CD8-positive, alpha-beta memory T cell (primary cell): ENCODE results near the gene TADA2A. TPM values are rescaled to one million over a fixed set of nuclear protein-coding genes. Genes with fewer than 3 reads are reported as not detected.

Source experiments
- CTCF ChIA-PET: fragments of 350-600 bp; sonication (Branson Sonifier 250); formaldehyde crosslinking; loops from one replicate; lab custom pipeline; 2021; ENCODE audit warnings: antibody characterized with exemption; lab: Charles Lee
- POLR2A ChIA-PET: fragments of 350-600 bp; sonication (Branson Sonifier 250); formaldehyde crosslinking; loops from one replicate; lab custom pipeline; 2021; ENCODE audit warnings: antibody characterized with exemption; lab: Charles Lee
- DNase-seq, 5 donors: peaks; one replicate each; pipeline versions ENCODE4 v3.0.0 to v3.0.0-alpha.2; 2020 to 2022; ENCODE audit warnings: mixed read lengths in 1 of 5
- H3K27ac ChIP-seq: one replicate; pipeline ENCODE4 v1.7.0; 2013; ENCODE audit warnings: low read depth, mild to moderate bottlenecking, low read length, moderate library complexity
- H3K27me3 ChIP-seq: 2 replicates; pipeline ENCODE4 v1.7.0; 2013; ENCODE audit warnings: low read length, mild to moderate bottlenecking; ENCODE audit not compliant: insufficient read depth, poor library complexity, severe bottlenecking
- H3K36me3 ChIP-seq: 2 replicates; pipeline ENCODE4 v1.7.0; 2013; ENCODE audit warnings: mild to moderate bottlenecking, low read length, moderate library complexity; ENCODE audit not compliant: insufficient read depth
- H3K4me1 ChIP-seq: 2 replicates; pipeline ENCODE4 v1.7.0; 2013; ENCODE audit warnings: mild to moderate bottlenecking, low read length, moderate library complexity; ENCODE audit not compliant: insufficient read depth
- H3K4me3 ChIP-seq: 2 replicates; pipeline ENCODE4 v1.7.0; 2013; ENCODE audit warnings: mild to moderate bottlenecking, low read length
- H3K9me3 ChIP-seq: 2 replicates; pipeline ENCODE4 v1.7.0; 2013; ENCODE audit warnings: mild to moderate bottlenecking, low read length
- H3K27ac Mint-ChIP-seq, 8 donors: one replicate each; pipeline ENCODE4 v1.8.0; 2020 to 2021; ENCODE audit warnings: mixed read lengths in 8 of 8, mild to moderate bottlenecking in 6 of 8, inconsistent platforms in 3 of 8, moderate library complexity in 3 of 8
- H3K27me3 Mint-ChIP-seq, 2 donors: one replicate each; pipeline ENCODE4 v1.8.0; 2020 to 2021; ENCODE audit warnings: mixed read lengths in 2 of 2, mild to moderate bottlenecking in 1 of 2, moderate library complexity in 1 of 2
- H3K36me3 Mint-ChIP-seq, 3 donors: one replicate each; pipeline ENCODE4 v1.8.0; 2020 to 2021; ENCODE audit warnings: mixed read lengths in 3 of 3, inconsistent platforms in 1 of 3, mild to moderate bottlenecking in 1 of 3
- H3K4me1 Mint-ChIP-seq, 3 donors: one replicate each; pipeline ENCODE4 v1.8.0; 2020 to 2021; ENCODE audit warnings: mixed read lengths in 3 of 3, inconsistent platforms in 1 of 3, mild to moderate bottlenecking in 1 of 3
- H3K4me3 Mint-ChIP-seq, 7 donors: one replicate each; pipeline ENCODE4 v1.8.0; 2020 to 2021; ENCODE audit warnings: mixed read lengths in 7 of 7, mild to moderate bottlenecking in 6 of 7, moderate library complexity in 4 of 7, inconsistent platforms in 2 of 7
- H3K9me3 Mint-ChIP-seq, 5 donors: one replicate each; pipeline ENCODE4 v1.8.0; 2020 to 2022; ENCODE audit warnings: mixed read lengths in 5 of 5, mild to moderate bottlenecking in 3 of 5, moderate library complexity in 2 of 5, inconsistent platforms in 1 of 5
- polyA plus RNA-seq: library from polyadenylated mRNA; unstranded; fragments of 300-500 nt; fragmentation: Illumina TruSeq; gene quantifications from one replicate; pipeline ENCODE4 v1.2.3, GENCODE V29; 2021
- total RNA-seq, 2 experiments: library from RNA; stranded (reverse); gene quantifications; one replicate each; pipeline ENCODE4 v1.2.3, GENCODE V29; 2021

Gene TADA2A
- total and polyA plus RNA-seq, 3 experiments from 2014 or later, result 12.8 to 46.0 (median 42.3) TPM

DNA sequence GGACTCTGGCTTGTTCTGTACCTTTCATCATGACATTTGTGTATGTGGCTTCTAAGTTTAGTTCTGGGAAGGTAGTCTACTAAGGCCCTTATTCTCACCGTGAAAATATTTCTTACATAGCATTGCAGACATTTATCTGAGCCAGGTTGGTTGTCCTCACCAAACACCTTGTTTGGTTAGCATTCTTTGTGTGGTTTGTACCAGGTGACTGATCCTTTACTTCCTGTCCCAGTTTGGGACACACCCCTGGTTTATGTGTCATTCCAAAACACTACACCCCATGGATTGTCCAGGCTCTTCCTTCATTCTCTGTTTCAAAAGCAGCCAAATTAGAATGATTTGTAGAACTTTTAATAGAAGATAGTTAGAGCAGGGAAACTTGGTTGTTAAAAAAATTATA is 59.8 kb downstream of the TADA2A start:
- Mint-ChIP-seq H3K27me3 (no peaks in the 10 kb centered on the region), H3K9me3 (no peaks in the 10 kb centered on the region), H3K27ac (peak overlapping the region in 3 of 8 donors; percentile 7 to 69 (median 42)), H3K36me3 (peaks cover 11 to 73% (median 30%) of the 10 kb centered on the region in 3 donors), H3K4me3 (no peak overlapping the region), H3K4me1 (peaks cover 0 to 8% (median 0%) of the 10 kb centered on the region in 3 donors)
- H3K9me3 ChIP-seq, result no peaks in the 10 kb centered on the region
- H3K27ac ChIP-seq, result no peak overlapping the region
- no peak overlapping the region for H3K4me3 ChIP-seq
- DNase-seq, result no peak
- no peaks in the 10 kb centered on the region for H3K4me1 ChIP-seq
- CTCF ChIA-PET, result no interaction called here
- H3K36me3 ChIP-seq, result peaks cover 10% of the 10 kb centered on the region
- POLR2A ChIA-PET, result no interaction called here
- no peaks in the 10 kb centered on the region for H3K27me3 ChIP-seq

DNA sequence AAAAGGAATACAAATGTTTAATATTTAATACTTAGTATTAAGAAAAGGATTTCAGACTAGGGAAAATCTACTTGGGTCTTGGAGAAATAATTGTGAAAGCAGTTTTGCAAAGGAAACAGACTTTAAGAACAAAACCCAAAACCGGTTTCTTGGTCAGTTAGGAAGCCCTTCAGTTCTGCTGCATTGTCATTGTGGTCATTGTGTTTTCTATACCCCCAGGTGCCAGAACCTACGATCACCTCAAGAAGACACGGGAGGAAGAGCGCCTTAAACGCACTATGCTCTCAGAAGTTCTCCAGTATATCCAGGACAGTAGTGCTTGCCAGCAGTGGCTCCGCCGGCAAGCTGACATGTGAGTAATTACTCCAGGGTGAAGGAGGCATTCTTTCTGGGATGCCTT is 63.5 kb downstream of the TADA2A start:
- H3K4me3 Mint-ChIP-seq, result no peak overlapping the region
- peak overlapping the region in 1 of 8 donors; percentile 17 for H3K27ac Mint-ChIP-seq
- ChIA-PET CTCF (no interaction called here), POLR2A (no interaction called here)
- no peak overlapping the region for H3K4me3 ChIP-seq
- no peaks in the 10 kb centered on the region for H3K4me1 ChIP-seq
- peaks cover 28% of the 10 kb centered on the region for H3K36me3 ChIP-seq
- H3K27me3 ChIP-seq, result no peaks in the 10 kb centered on the region
- no peak overlapping the region for H3K27ac ChIP-seq
- no peaks in the 10 kb centered on the region for H3K9me3 Mint-ChIP-seq
- H3K9me3 ChIP-seq, result no peaks in the 10 kb centered on the region
- no peaks in the 10 kb centered on the region for H3K27me3 Mint-ChIP-seq
- peaks cover 16 to 75% (median 30%) of the 10 kb centered on the region in 3 donors for H3K36me3 Mint-ChIP-seq
- H3K4me1 Mint-ChIP-seq, result peaks cover 0 to 8% (median 0%) of the 10 kb centered on the region in 3 donors
- DNase-seq, result no peak

DNA sequence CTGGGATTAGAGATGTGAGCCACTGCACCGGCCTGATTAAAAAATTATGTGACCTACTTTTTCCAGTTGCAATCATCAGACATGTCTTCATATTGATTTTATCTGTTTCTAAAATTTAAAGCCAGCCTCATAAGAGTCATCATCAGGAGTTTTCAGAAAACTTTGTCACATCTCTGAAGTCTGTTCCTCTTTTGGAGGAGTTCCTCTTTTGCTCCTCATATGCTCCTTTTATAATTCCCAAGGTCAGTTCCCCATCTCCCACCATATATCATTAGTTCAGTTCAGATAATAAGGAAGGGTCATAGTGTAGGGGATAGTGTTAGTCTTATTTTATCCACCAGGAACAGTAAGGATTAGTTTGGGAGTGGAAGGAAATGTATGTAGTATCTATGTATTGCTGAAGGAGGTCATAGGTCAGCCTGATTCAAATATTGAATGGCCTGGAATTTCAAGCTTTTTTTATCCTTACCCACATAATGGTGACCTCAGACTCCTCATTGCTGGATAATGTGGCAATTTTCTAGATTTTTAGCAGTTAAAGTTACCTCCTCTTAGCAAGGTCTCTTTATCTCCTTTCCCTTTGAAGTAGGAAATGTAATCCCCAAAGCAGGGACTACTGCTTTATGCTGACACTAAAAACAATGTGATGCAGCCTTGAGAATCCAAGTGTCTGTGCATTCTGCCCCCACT is 69.2 kb downstream of the TADA2A start:
- H3K4me3 ChIP-seq, result no peak overlapping the region
- no peak for DNase-seq
- H3K27ac ChIP-seq, result no peak overlapping the region
- no peaks in the 10 kb centered on the region for H3K9me3 Mint-ChIP-seq
- H3K27ac Mint-ChIP-seq, result peak overlapping the region in 2 of 8 donors; percentile 14 to 19
- H3K4me1 ChIP-seq, result no peaks in the 10 kb centered on the region
- H3K36me3 ChIP-seq, result peaks cover 21% of the 10 kb centered on the region
- ChIA-PET CTCF (no interaction called here), POLR2A (no interaction called here)
- H3K27me3 ChIP-seq, result no peaks in the 10 kb centered on the region
- H3K36me3 Mint-ChIP-seq, result peaks cover 13 to 67% (median 20%) of the 10 kb centered on the region in 3 donors
- H3K27me3 Mint-ChIP-seq, result no peaks in the 10 kb centered on the region
- H3K9me3 ChIP-seq, result no peaks in the 10 kb centered on the region
- H3K4me3 Mint-ChIP-seq, result no peak overlapping the region
- H3K4me1 Mint-ChIP-seq, result no peaks in the 10 kb centered on the region

DNA sequence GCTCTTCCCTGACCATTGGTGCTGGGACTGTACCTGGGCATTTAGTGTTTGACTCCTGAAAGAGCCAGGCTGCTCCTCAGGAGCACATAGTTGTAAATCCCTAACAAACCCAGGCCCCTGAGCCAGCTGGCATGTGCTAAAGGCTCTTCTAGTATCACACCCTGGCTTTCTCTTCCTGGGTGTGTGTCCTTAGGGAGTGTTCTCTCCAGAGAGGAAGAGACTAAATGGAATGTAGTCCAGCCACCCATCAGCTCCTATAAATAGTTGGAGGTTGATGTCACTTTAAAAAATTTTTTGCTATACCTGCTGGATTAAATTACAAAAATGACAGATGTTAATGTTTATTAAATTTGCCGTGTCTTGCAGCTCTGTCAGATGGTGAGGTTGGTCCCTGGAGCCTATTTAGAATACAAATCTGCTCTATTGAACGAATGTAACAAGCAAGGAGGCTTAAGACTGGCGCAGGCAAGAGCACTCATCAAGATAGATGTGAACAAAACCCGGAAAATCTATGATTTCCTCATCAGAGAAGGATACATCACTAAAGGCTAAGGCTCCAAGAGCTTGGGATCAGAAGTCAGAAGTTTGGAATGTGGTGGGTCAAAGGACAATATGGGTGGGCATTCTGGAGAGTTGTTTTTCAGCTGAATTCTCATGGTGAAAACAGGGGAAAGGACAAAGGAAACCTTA is 69.9 kb downstream of the TADA2A start:
- ChIA-PET POLR2A (interaction anchor here (0.5 kb wide), 1 partner anchor 835 kb away, joined by 3 read pairs; no protein-coding TSS in a partner anchor), CTCF (no interaction called here)
- H3K27ac ChIP-seq, result no peak overlapping the region
- H3K4me3 Mint-ChIP-seq, result no peak overlapping the region
- H3K9me3 ChIP-seq, result no peaks in the 10 kb centered on the region
- peak overlapping the region in 2 of 8 donors; percentile 20 to 29 for H3K27ac Mint-ChIP-seq
- H3K27me3 Mint-ChIP-seq, result no peaks in the 10 kb centered on the region
- DNase-seq, result no peak
- H3K4me1 ChIP-seq, result no peaks in the 10 kb centered on the region
- no peaks in the 10 kb centered on the region for H3K4me1 Mint-ChIP-seq
- H3K36me3 ChIP-seq, result peaks cover 18% of the 10 kb centered on the region
- no peak overlapping the region for H3K4me3 ChIP-seq
- no peaks in the 10 kb centered on the region for H3K9me3 Mint-ChIP-seq
- H3K27me3 ChIP-seq, result no peaks in the 10 kb centered on the region
- peaks cover 13 to 63% (median 16%) of the 10 kb centered on the region in 3 donors for H3K36me3 Mint-ChIP-seq

DNA sequence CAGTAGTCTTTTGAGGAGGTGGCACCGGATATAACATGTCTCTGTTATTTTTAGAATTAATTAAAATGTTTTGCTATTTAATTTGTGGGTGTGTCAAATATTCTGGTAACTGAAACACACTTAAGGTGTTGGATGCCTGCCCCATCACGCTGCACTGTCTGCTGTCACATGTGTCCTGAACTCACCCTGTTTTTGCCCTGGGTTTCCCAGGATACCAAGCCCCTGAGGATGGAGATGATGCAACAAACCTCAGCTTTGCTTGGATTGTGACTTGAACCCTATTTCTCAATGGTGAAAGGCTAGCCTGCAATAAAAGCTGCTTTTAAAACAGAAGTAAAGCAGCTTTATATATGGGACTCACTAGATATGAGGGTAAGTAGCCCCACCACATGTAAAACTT is 71.5 kb downstream of the TADA2A start:
- no peaks in the 10 kb centered on the region for H3K27me3 ChIP-seq
- CTCF ChIA-PET, result no interaction called here
- H3K4me1 ChIP-seq, result no peaks in the 10 kb centered on the region
- H3K4me1 Mint-ChIP-seq, result no peaks in the 10 kb centered on the region
- no peaks in the 10 kb centered on the region for H3K27me3 Mint-ChIP-seq
- H3K36me3 Mint-ChIP-seq, result peaks cover 13 to 55% (median 15%) of the 10 kb centered on the region in 3 donors
- no peak for DNase-seq
- peaks cover 16% of the 10 kb centered on the region for H3K36me3 ChIP-seq
- no peak overlapping the region for H3K27ac ChIP-seq
- POLR2A ChIA-PET, result no interaction called here
- peak overlapping the region in 1 of 8 donors; percentile 11 for H3K27ac Mint-ChIP-seq
- no peaks in the 10 kb centered on the region for H3K9me3 ChIP-seq
- no peak overlapping the region for H3K4me3 ChIP-seq
- peak overlapping the region in 1 of 7 donors; percentile 40 for H3K4me3 Mint-ChIP-seq
- no peaks in the 10 kb centered on the region for H3K9me3 Mint-ChIP-seq

DNA sequence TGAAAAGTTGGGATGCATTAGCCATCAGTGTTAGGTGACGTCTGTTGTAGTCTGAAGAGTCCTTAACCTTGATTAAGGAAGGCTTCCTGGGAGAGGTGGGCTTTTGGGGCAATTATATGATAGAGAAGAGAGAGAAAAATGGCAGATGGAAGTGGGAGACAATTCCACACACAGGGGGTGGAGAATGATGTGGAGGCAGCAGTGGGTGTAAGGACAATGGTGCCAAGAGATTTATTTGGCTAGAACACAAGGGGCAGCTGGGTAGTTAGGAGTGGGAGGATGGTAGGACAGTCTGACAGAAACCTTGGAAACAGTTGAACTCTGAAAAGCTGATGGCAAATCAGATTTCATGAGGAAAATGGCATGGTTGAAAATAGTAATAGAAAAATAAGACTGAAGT is 72.3 kb downstream of the TADA2A start:
- DNase-seq, result no peak
- H3K4me1 ChIP-seq, result no peaks in the 10 kb centered on the region
- no peaks in the 10 kb centered on the region for H3K9me3 ChIP-seq
- peak overlapping the region in 1 of 7 donors; percentile 38 for H3K4me3 Mint-ChIP-seq
- ChIA-PET CTCF (no interaction called here), POLR2A (no interaction called here)
- peaks cover 6 to 47% (median 10%) of the 10 kb centered on the region in 3 donors for H3K36me3 Mint-ChIP-seq
- H3K9me3 Mint-ChIP-seq, result no peaks in the 10 kb centered on the region
- peak overlapping the region in 1 of 8 donors; percentile 25 for H3K27ac Mint-ChIP-seq
- no peaks in the 10 kb centered on the region for H3K27me3 ChIP-seq
- no peaks in the 10 kb centered on the region for H3K27me3 Mint-ChIP-seq
- H3K36me3 ChIP-seq, result peaks cover 8% of the 10 kb centered on the region
- no peak overlapping the region for H3K4me3 ChIP-seq
- no peak overlapping the region for H3K27ac ChIP-seq
- H3K4me1 Mint-ChIP-seq, result no peaks in the 10 kb centered on the region

DNA sequence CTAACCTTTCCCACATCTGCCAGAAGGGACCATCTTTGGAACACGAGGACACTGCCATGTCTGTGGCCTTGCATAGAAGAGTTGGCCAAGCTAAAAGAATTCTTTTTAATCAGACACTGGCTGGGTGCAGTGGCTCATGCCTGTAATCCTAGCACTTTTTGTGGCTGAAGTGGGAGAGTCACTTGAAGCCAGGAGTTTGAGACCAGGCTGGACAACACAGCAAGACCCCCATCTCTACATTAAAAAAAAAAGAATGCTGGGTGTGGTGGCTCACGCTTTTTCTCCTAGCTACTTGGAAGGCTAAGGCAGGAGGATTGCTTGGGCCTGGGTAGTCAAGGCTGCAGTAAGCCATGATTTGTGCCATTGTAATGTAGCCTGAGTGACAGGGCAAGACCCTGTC is 73.7 kb downstream of the TADA2A start:
- no peak overlapping the region for H3K4me3 ChIP-seq
- H3K27ac ChIP-seq, result no peak overlapping the region
- no peaks in the 10 kb centered on the region for H3K36me3 ChIP-seq
- H3K36me3 Mint-ChIP-seq, result peaks cover 6 to 39% (median 10%) of the 10 kb centered on the region in 3 donors
- no peaks in the 10 kb centered on the region for H3K4me1 ChIP-seq
- DNase-seq, result no peak
- CTCF ChIA-PET, result no interaction called here
- H3K27me3 ChIP-seq, result no peaks in the 10 kb centered on the region
- POLR2A ChIA-PET, result no interaction called here
- no peaks in the 10 kb centered on the region for H3K9me3 Mint-ChIP-seq
- no peaks in the 10 kb centered on the region for H3K9me3 ChIP-seq
- H3K27me3 Mint-ChIP-seq, result no peaks in the 10 kb centered on the region
- no peaks in the 10 kb centered on the region for H3K4me1 Mint-ChIP-seq
- H3K4me3 Mint-ChIP-seq, result no peak overlapping the region
- peak overlapping the region in 1 of 8 donors; percentile 42 for H3K27ac Mint-ChIP-seq

DNA sequence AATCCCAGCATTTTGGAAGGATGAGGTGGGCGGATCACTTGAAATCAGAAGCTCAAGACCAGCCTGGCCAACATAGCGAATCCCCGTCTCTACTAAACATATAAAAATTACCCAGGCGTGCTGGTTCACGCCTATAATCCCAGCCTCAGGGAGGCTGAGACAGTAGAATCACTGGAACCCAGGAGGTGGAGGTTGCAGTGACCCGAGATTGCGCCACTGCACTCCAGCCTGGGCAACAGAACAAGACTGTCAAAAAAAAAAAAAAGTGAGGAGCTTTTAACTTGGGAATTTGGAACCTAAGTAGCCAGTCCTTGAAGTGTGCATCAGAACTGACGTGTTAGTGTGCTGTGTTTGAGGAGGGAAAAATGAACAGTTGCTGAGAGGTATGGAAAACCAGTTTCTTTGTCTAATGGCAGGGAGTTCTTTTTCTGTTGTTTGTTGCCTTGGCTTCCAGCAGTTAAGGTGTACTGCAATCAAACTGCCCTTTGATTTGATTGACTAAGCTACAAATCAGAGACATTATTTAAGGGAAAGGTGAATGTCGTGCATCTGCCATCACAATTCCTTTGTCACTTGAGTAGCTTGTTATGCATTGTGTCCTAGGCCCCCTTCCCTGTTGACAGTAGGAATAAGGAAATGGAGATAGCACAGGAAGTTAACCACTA is 74.4 kb downstream of the TADA2A start:
- CTCF ChIA-PET, result no interaction called here
- Histone ChIP-seq H3K27ac (no peak overlapping the region), H3K4me1 (no peaks in the 10 kb centered on the region), H3K36me3 (no peaks in the 10 kb centered on the region), H3K27me3 (no peaks in the 10 kb centered on the region), H3K9me3 (no peaks in the 10 kb centered on the region), H3K4me3 (no peak overlapping the region)
- H3K27ac Mint-ChIP-seq, result no peak overlapping the region
- no peaks in the 10 kb centered on the region for H3K27me3 Mint-ChIP-seq
- DNase-seq, result no peak
- POLR2A ChIA-PET, result no interaction called here
- H3K36me3 Mint-ChIP-seq, result peaks cover 6 to 32% (median 10%) of the 10 kb centered on the region in 3 donors
- H3K4me1 Mint-ChIP-seq, result no peaks in the 10 kb centered on the region
- no peak overlapping the region for H3K4me3 Mint-ChIP-seq
- H3K9me3 Mint-ChIP-seq, result no peaks in the 10 kb centered on the region
